H1 (cell line): ENCODE measurements around the gene UMAD1. TPM values are rescaled to one million over a fixed set of nuclear protein-coding genes. Genes with fewer than 3 reads are reported as not detected.

ENCODE experiments used
- CTCF ChIA-PET: fragments of 300-600 bp; sonication (Branson Sonifier 250); formaldehyde crosslinking; loops from one replicate; lab custom pipeline; 2021; ENCODE audit not compliant: partially characterized antibody; lab: Charles Lee
- POLR2A ChIA-PET: fragments of 300-600 bp; sonication (Branson Sonifier 250); formaldehyde crosslinking; loops from one replicate; lab custom pipeline; 2021; ENCODE audit warnings: inconsistent platforms; ENCODE audit not compliant: partially characterized antibody; lab: Charles Lee
- DNase-seq, 2 experiments: peaks; one replicate each; pipeline versions ENCODE4 v3.0.0 to v3.0.0-alpha.2; 2010 to 2022; ENCODE audit warnings: low spot score in 2 of 2, low read depth in 1 of 2, mixed read lengths in 1 of 2
- FAIRE-seq: peaks from 2 replicates; lab custom pipeline; 2011; peaks lifted over from hg19 to GRCh38; lab: Jason Lieb, UNC
- H2AFZ ChIP-seq: 2 replicates; pipeline ENCODE4 v1.8.1; 2012; ENCODE audit warnings: low read length, inconsistent platforms
- H2AK5ac ChIP-seq: 2 replicates; pipeline ENCODE4 v1.6.1; 2013; ENCODE audit warnings: low read depth, low read length
- H2BK120ac ChIP-seq: replicated peaks from 2 replicates; pipeline ENCODE3; 2013; ENCODE audit warnings: low read depth, low read length, inconsistent platforms
- H2BK12ac ChIP-seq: 2 replicates; pipeline ENCODE4 v1.6.1; 2013; ENCODE audit warnings: low read depth, low read length
- H2BK15ac ChIP-seq: 2 replicates; pipeline ENCODE4 v1.6.1; 2013; ENCODE audit warnings: low read length
- H2BK20ac ChIP-seq: 2 replicates; pipeline ENCODE4 v1.6.1; 2013; ENCODE audit warnings: low read length
- H2BK5ac ChIP-seq: 2 replicates; pipeline ENCODE4 v1.6.1; 2013; ENCODE audit warnings: low read depth, low read length
- H3K14ac ChIP-seq: 2 replicates; pipeline ENCODE4 v1.6.1; 2013; ENCODE audit warnings: inconsistent platforms; ENCODE audit not compliant: insufficient read length
- H3K18ac ChIP-seq: 2 replicates; pipeline ENCODE4 v1.6.1; 2013; ENCODE audit warnings: low read length; ENCODE audit errors: extremely low read depth
- H3K23ac ChIP-seq: 2 replicates; pipeline ENCODE4 v1.6.1; 2013; ENCODE audit warnings: inconsistent platforms; ENCODE audit not compliant: insufficient read length
- H3K23me2 ChIP-seq: 2 replicates; pipeline ENCODE4 v1.6.1; 2013; ENCODE audit warnings: low read depth, low read length
- H3K27ac ChIP-seq: 2 replicates; pipeline ENCODE4 v1.6.1; 2011; ENCODE audit warnings: low read depth, low read length, inconsistent platforms
- H3K27me3 ChIP-seq, 4 experiments: replicated peaks in 1 of 4; 1 replicate in 1 of 4; 2 replicates in 3 of 4; pipeline versions ENCODE4 v1.6.1 to v1.8.1; 2011 to 2013; ENCODE audit warnings: low read length in 3 of 4, mild to moderate bottlenecking in 3 of 4, inconsistent platforms in 2 of 4, mixed read lengths in 2 of 4, moderate library complexity in 1 of 4; ENCODE audit not compliant: control insufficient read depth in 3 of 4, insufficient read depth in 3 of 4; ENCODE audit errors: extremely low read depth in 1 of 4
- H3K36me3 ChIP-seq, 4 experiments: 2 replicates each; pipeline versions ENCODE4 v1.6.1 to v1.8.1; 2011 to 2013; ENCODE audit warnings: mild to moderate bottlenecking in 4 of 4, low read length in 3 of 4, moderate library complexity in 2 of 4, control low read depth in 1 of 4, inconsistent platforms in 1 of 4; ENCODE audit not compliant: insufficient read depth in 4 of 4, control insufficient read depth in 2 of 4
- H3K4ac ChIP-seq: replicated peaks from 2 replicates; pipeline ENCODE3; 2013; ENCODE audit warnings: low read length, low read depth, mixed read lengths, inconsistent platforms; ENCODE audit not compliant: insufficient read length
- H3K4me1 ChIP-seq, 4 experiments: replicated peaks in 1 of 4; 1 replicate in 1 of 4; 2 replicates in 3 of 4; pipeline versions ENCODE4 v1.6.1 to v1.8.1; 2011 to 2013; ENCODE audit warnings: low read length in 3 of 4, inconsistent platforms in 2 of 4, mixed read lengths in 1 of 4; ENCODE audit not compliant: insufficient read depth in 4 of 4, control insufficient read depth in 3 of 4
- H3K4me2 ChIP-seq, 2 experiments: 2 replicates each; pipeline versions ENCODE4 v1.6.1 to v1.8.1; 2011 to 2013; ENCODE audit warnings: low read depth in 2 of 2, low read length in 2 of 2, control low read depth in 1 of 2, inconsistent platforms in 1 of 2, mild to moderate bottlenecking in 1 of 2; ENCODE audit not compliant: insufficient read depth in 1 of 2
- H3K4me3 ChIP-seq, 4 experiments: fragments of 200-600, 300-600 bp in 1 of 4; sonication (generic), shearing (Covaris generic), sonication (Bioruptor Twin) in 1 of 4; 2 replicates each; pipeline versions ENCODE4 v1.5.1 to v1.8.1; 2011 to 2016; ENCODE audit warnings: low read length in 4 of 4, low read depth in 3 of 4, control low read depth in 2 of 4, inconsistent platforms in 2 of 4, mild to moderate bottlenecking in 2 of 4, mixed read lengths in 1 of 4, moderate library complexity in 1 of 4; ENCODE audit not compliant: insufficient read depth in 2 of 4; ENCODE audit errors: extremely low read depth in 1 of 4
- H3K56ac ChIP-seq: replicated peaks from 2 replicates; pipeline ENCODE3; 2013; ENCODE audit warnings: low read depth, mild to moderate bottlenecking, mixed read lengths, low read length, inconsistent platforms; ENCODE audit not compliant: insufficient read length
- H3K79me1 ChIP-seq: 2 replicates; pipeline ENCODE4 v1.6.1; 2013; ENCODE audit warnings: low read depth, low read length, control low read depth
- H3K79me2 ChIP-seq, 2 experiments: 2 replicates each; pipeline versions ENCODE4 v1.6.1 to v1.8.1; 2012 to 2013; ENCODE audit warnings: low read length in 2 of 2, mild to moderate bottlenecking in 2 of 2, inconsistent platforms in 1 of 2; ENCODE audit not compliant: insufficient read depth in 2 of 2, control insufficient read depth in 1 of 2
- H3K9ac ChIP-seq, 4 experiments: replicated peaks in 1 of 4; 1 replicate in 1 of 4; 2 replicates in 3 of 4; pipeline versions ENCODE4 v1.6.1 to v1.8.1; 2011 to 2013; ENCODE audit warnings: low read depth in 3 of 4, low read length in 3 of 4, control low read depth in 2 of 4, mild to moderate bottlenecking in 2 of 4, moderate library complexity in 2 of 4, inconsistent platforms in 1 of 4; ENCODE audit errors: extremely low read depth in 1 of 4
- H3K9me3 ChIP-seq, 2 experiments: 2 replicates each; pipeline versions ENCODE4 v1.6.1 to v1.8.1; 2012 to 2013; ENCODE audit warnings: mild to moderate bottlenecking in 2 of 2, moderate library complexity in 2 of 2, control low read depth in 1 of 2, inconsistent platforms in 1 of 2, low read depth in 1 of 2, low read length in 1 of 2, mixed read lengths in 1 of 2; ENCODE audit not compliant: insufficient read depth in 2 of 2
- H4K20me1 ChIP-seq, 2 experiments: replicated peaks in 1 of 2; 2 replicates each; pipeline versions ENCODE3 to v1.8.1; 2011 to 2013; ENCODE audit warnings: inconsistent platforms in 2 of 2, low read length in 2 of 2, mild to moderate bottlenecking in 1 of 2; ENCODE audit not compliant: insufficient read depth in 2 of 2, control insufficient read depth in 1 of 2
- H4K5ac ChIP-seq: 2 replicates; pipeline ENCODE4 v1.6.1; 2013; ENCODE audit warnings: low read length, low read depth, mixed read lengths, inconsistent platforms; ENCODE audit not compliant: insufficient read length
- H4K8ac ChIP-seq: 2 replicates; pipeline ENCODE4 v1.8.0; 2013; ENCODE audit warnings: mild to moderate bottlenecking, moderate library complexity, low read length, inconsistent platforms; ENCODE audit not compliant: insufficient read depth; ENCODE audit errors: extremely low read depth
- H4K91ac ChIP-seq: replicated peaks from 2 replicates; pipeline ENCODE3; 2013; ENCODE audit warnings: low read length, mixed read lengths, inconsistent platforms; ENCODE audit not compliant: insufficient read length
- CBX5 ChIP-seq: fragments of 300-800, 300-1000 bp; sonication (generic); IDR thresholded peaks from 2 replicates; pipeline ENCODE4 v1.7.1; 2016; ENCODE audit warnings: antibody characterized with exemption, low read length, low read depth
- CTBP2 ChIP-seq: IDR thresholded peaks from 2 replicates; pipeline ENCODE4 v1.7.0; 2011; ENCODE audit warnings: borderline replicate concordance, mild to moderate bottlenecking, moderate library complexity, mixed read lengths, low read length; ENCODE audit not compliant: insufficient read depth, insufficient read length
- EP300 ChIP-seq, 2 experiments: IDR thresholded peaks; 1 replicate in 1 of 2; 2 replicates in 1 of 2; pipeline ENCODE4 v1.6.1; 2011 to 2012; ENCODE audit warnings: low read depth in 2 of 2, low read length in 2 of 2, mild to moderate bottlenecking in 2 of 2, borderline replicate concordance in 1 of 2, inconsistent platforms in 1 of 2, moderate library complexity in 1 of 2
- NANOG ChIP-seq: IDR thresholded peaks from 2 replicates; pipeline ENCODE4 v1.6.1; 2011; ENCODE audit warnings: low read length, low read depth, mild to moderate bottlenecking, inconsistent platforms; ENCODE audit not compliant: insufficient read depth, poor library complexity, severe bottlenecking
- PHF8 ChIP-seq: fragments of 200-600 bp; sonication (generic); conservative IDR thresholded peaks from 2 replicates; pipeline ENCODE4 v1.7.1; 2012; ENCODE audit warnings: low read depth, mild to moderate bottlenecking, inconsistent platforms, low read length, moderate library complexity
- SAP30 ChIP-seq: fragments of 300-600 bp; sonication (generic); IDR thresholded peaks from 2 replicates; pipeline ENCODE4 v1.7.1; 2012; ENCODE audit warnings: low read length, moderate library complexity, mild to moderate bottlenecking, inconsistent platforms; ENCODE audit not compliant: insufficient read depth, insufficient replicate concordance
- SIN3A ChIP-seq, 2 experiments: IDR thresholded peaks in 1 of 2; conservative IDR thresholded peaks in 1 of 2; 2 replicates each; pipeline ENCODE4 v1.6.1; 2011 to 2012; ENCODE audit warnings: low read length in 2 of 2, improper control_type of control experiment in 1 of 2, low read depth in 1 of 2, mild to moderate bottlenecking in 1 of 2
- TAF7 ChIP-seq: optimal IDR thresholded peaks from 2 replicates; pipeline ENCODE3; 2011; ENCODE audit warnings: low read depth, mild to moderate bottlenecking, inconsistent platforms, low read length, moderate library complexity, borderline replicate concordance
- TEAD4 ChIP-seq: IDR thresholded peaks from 2 replicates; pipeline ENCODE4 v1.6.1; 2012; ENCODE audit warnings: low read depth, low read length, inconsistent platforms, mixed read lengths
- YY1 ChIP-seq: IDR thresholded peaks from 2 replicates; pipeline ENCODE4 v1.6.1; 2011; ENCODE audit warnings: low read depth, mild to moderate bottlenecking, low read length
- WGBS, 2 experiments: shearing (Covaris generic) in 1 of 2; methylation state at CpG; one replicate each; pipeline versions ENCODE4 v1.1.6 to v1.1.7; 2013 to 2015; ENCODE audit warnings: low lambda C conversion rate in 2 of 2, mixed read lengths in 2 of 2, inconsistent platforms in 1 of 2, low coverage in 1 of 2, missing lambda C conversion rate in 1 of 2; ENCODE audit not compliant: insufficient replicate concordance in 2 of 2, insufficient coverage in 1 of 2, insufficient read length in 1 of 2; ENCODE audit errors: extremely low coverage in 1 of 2, missing lambda C conversion rate in 1 of 2; 5-methylcytosine and 5-hydroxymethylcytosine counted together
- polyA plus RNA-seq, 7 experiments: library from polyadenylated mRNA; depleted of rRNA in 3 of 7; stranded (reverse) in 5 of 7; unstranded in 2 of 7; fragments of >200 nt in 5 of 7; fragments of 200-250 nt in 2 of 7; gene quantifications; 1 replicate in 5 of 7; 2 replicates in 1 of 7; 4 replicates in 1 of 7; pipeline versions ENCODE4 v1.2.1 to v1.2.3, GENCODE V29; 2011 to 2013; ENCODE audit warnings: missing spikeins in 2 of 7, mixed read lengths in 2 of 7
- total RNA-seq: library from RNA; stranded (reverse); fragmentation: NEBNext Ultra II Directional; extraction: Animal tissue kit (Norgen Biotek cat#: 25700); gene quantifications from 2 replicates; pipeline ENCODE4 v1.2.1, GENCODE V29; 2021
- TF ChIP-seq, protein P1 (sequence below): IDR thresholded peaks from 2 replicates; pipeline ENCODE4 v1.6.1; 2012; ENCODE audit warnings: inconsistent platforms

UMAD1 gene
- total and polyA plus RNA-seq, 2 of the 8 experiments (the other 6 are each of a cell fraction or from before 2014, with no cell fraction given) = 10.4 to 12.3 TPM

DNA sequence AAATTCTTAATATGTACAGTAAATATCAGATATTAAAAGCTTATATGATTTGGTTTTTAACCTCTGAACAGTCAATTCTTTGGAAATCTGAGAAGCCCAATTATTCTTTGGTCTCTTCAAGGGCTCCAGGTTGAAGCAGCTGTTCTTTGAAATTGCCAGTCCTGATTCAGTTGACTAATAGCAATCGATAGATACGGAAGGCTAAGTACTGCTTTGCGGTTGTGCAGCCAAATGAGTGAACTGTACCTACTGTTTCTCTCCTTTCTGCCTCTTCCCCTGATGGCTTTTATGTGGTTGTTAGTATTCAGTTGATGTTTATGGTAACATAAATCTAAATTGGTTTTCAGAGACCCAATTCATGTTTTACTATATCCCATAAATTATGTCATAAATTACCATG is 181.0 kb downstream of the UMAD1 start:
- TF ChIP-seq EP300 (IDR thresholded peaks at IDR 0.05; ENCODE audit: borderline replicate concordance in 1 of 2, low read depth in 2 of 2, low read length in 2 of 2) = no peak
- TF ChIP-seq SAP30 = no peak
- TF ChIP-seq CTBP2 = no peak
- TF ChIP-seq NANOG = no peak
- no peak for TF ChIP-seq TEAD4
- no peak for TF ChIP-seq CBX5
- no peak for TF ChIP-seq YY1
- TF ChIP-seq PHF8 = no peak
- TF ChIP-seq, protein P1, sequence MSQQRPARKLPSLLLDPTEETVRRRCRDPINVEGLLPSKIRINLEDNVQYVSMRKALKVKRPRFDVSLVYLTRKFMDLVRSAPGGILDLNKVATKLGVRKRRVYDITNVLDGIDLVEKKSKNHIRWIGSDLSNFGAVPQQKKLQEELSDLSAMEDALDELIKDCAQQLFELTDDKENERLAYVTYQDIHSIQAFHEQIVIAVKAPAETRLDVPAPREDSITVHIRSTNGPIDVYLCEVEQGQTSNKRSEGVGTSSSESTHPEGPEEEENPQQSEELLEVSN = no peak
- no peak for TF ChIP-seq SIN3A (conservative IDR thresholded peaks at IDR 0.05 in 1 of 2, IDR thresholded peaks at IDR 0.05 in 1 of 2; ENCODE audit: low read depth in 1 of 2, low read length in 2 of 2)
- TF ChIP-seq TAF7 = no peak
- Histone ChIP-seq H3K79me2 (no peaks in the 10 kb centered on the region), H4K8ac (no peak overlapping the region), H3K23ac (no peak overlapping the region), H2BK12ac (no peak overlapping the region), H4K5ac (no peak overlapping the region), H4K20me1 (no peaks in the 10 kb centered on the region), H3K27ac (no peak overlapping the region), H3K14ac (no peak overlapping the region), H3K79me1 (no peaks in the 10 kb centered on the region), H3K4me3 (peak overlapping the region in 1 of 4 experiments; percentile 44; a peak in 1 of 8 replicates), H3K4me1 (peaks cover 0 to 8% (median 4%) of the 10 kb centered on the region in 4 experiments; a peak in 3 of 7 replicates), H3K9ac (no peak overlapping the region), H3K9me3 (no peaks in the 10 kb centered on the region), H3K36me3 (no peaks in the 10 kb centered on the region), H3K23me2 (no peaks in the 10 kb centered on the region), H3K4ac (no peak overlapping the region), H3K18ac (no peak overlapping the region), H3K56ac (no peak overlapping the region), H2AK5ac (no peak overlapping the region), H2BK120ac (no peak overlapping the region), H2BK5ac (no peak overlapping the region), H2BK20ac (no peak overlapping the region), H3K27me3 (no peaks in the 10 kb centered on the region), H2BK15ac (no peak overlapping the region), H3K4me2 (peak overlapping the region in 1 of 2 experiments; percentile 27; a peak in 1 of 4 replicates), H2AFZ (no peak overlapping the region), H4K91ac (no peak overlapping the region)
- ChIA-PET POLR2A (no interaction called here), CTCF (interaction anchor here (1.5 kb wide), 1 partner anchor 214 kb away, joined by 4 read pairs; no protein-coding TSS in a partner anchor)
- DNase-seq (no peak), FAIRE-seq (no peak)
- WGBS, 2 experiments = 65% methylated on average over 3 of the region's 3 CpGs; no CpG with 5 or more reads in 1 of the 2 experiments
